HG02840 (cell line): ENCODE results near the gene ZC3H13.
"Not testable (repeated sequence)": the region's sequence is repeated elsewhere in the genome, so short reads cannot be mapped to it uniquely, and the experiment has no call there.

Experiments used
- ATAC-seq: cut with Tn5 transposase; IDR thresholded peaks from one replicate; pipeline ENCODE4 v1.9.1; 2021; ENCODE audit warnings: mild to moderate bottlenecking, moderate library complexity, moderate number of reproducible peaks; ENCODE audit not compliant: unreplicated experiment, low FRiP score

ZC3H13 gene

DNA sequence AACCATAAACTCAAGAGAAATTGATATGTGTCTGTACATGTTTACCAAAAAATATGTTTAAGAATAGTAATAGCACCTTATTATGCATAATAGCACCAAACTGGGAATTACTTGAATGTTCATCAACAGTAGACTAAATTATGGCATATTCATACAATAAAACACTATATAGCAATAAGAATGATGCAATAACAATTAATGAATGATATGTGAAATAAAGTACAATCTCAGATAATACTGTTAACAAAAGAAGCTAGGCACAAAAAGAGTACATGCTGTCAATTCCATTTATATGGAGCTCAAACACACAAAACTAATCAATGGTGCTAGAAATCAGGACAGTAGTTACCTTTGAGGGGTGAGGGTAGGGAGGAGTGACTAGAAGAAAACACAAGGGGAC, 36.3 kb downstream of the ZC3H13 start:
- ATAC-seq: no peak

DNA sequence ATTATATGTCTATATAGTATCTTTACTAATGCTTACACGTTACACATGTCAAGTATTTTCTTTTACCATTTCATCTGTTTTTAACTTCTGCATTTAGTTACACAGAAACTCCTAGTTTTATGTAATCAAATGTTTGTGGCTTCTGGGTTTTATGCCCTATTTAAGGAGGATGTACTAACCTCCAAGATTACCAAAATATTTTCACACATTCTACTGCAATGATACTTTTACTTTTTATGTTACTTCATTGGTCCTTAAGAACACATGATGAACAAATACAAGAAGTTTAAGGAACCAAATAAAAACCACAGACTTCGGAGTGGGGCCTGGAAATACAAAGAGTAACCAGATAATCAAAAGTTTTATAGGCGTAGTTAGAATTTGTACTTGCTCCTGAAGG, 37.2 kb downstream of the ZC3H13 start:
- ATAC-seq: no peak

DNA sequence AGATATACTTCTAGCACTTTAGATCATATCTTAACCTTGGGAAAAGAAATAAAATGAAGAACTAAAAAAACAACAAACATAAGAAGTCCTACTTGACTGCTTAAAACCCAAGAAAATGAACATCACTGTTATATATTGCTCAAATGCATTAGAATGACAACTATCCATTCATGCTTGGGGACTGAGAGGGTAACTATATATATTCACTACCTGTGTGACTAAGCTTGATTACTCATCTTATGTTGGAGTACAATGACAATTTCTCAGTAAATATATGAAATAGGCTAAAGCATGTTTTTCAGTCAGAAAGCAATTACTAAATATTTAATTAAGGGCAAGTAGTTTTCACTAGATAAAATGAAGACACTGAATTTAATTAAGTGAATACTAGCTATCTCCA, 40.1 kb downstream of the ZC3H13 start:
- no peak for ATAC-seq

DNA sequence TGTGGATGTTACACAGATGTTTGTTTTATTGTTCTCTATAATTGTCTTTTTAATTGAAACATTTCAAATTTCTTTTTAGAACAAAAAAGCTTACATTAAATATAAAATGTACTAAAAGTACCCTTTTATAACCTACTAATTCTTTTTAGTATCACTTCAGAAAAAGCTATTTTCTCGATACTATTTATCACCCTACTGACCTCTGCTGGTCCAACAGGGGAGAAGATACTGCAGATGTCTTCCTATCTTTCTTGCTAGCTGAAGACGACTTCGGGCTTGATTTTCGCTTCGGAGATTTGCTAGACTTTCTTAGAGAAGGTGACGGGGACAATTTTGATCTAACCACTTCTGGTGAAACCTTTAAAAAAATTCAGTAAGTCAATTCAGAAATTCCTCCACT, 42.4 kb downstream of the ZC3H13 start:
- no peak for ATAC-seq

DNA sequence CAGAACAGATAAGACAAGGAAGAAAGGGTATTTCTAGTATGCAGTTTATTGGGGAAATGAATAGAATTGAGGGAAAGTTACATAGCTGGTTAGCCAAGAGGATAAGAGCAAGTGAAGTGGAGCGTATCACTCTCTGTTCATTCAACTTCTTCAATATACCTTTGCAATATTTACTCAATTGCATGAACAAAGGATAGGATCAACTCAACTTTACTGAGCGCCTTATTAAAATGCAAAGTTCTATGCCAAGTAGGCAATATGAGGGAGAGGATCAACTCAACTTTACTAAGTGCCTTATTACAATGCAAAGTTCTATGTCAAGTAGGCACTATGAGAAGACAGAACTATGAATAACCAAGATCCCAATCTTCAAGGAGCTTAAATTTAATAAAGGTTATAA, 43.9 kb downstream of the ZC3H13 start:
- ATAC-seq: no peak

DNA sequence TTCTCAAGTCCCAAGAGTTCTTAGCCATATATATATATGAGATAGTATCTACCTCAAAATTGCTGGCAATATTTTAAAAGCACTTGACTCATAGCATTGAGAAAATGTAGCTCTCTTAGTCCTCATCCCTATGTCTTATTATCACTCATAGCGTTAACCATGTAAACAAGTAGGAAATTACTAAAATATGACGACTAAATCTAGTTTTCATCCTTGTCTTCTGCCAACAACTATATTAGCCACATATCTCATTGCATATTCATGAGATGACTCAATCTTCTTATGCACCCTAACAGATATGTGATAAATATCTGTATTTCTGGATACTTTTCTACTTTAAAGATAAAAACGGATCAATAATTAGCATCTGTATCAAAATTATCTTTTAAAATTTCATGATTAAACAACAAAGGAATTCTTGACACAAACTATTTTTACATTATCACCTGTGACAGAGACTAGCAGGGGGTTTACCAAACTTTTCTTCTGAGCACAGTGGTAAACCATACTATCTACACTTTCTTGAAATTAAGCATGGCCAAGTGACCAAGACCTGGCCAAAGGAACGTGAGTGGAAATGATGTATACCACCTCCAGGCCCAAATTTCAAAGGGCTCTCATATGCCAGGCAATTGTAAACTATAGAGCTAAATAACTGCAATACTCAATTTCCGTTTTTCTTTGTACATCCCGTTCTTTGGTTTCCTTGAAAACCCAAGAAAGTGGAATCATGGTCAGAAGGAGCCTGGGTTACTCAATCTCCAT, 45.7 kb downstream of the ZC3H13 start:
- no peak for ATAC-seq

DNA sequence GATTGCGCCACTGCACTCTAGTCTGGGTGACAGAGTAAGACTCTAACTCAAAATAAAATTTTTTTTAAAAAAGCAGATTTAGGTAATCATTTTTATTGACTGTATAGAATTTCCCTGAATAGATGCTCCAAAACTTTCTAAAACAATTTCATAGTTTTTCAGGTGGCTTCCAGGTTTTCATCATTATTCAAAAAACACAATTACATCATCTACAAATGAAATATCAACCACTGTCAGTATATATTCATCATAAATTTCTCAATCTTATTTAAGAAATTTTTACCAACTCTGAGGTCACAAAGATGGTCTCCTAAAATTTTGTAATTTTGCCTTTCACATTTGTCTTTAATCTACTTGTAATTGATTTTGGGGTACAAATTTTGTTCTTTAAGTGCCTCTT, 48.1 kb downstream of the ZC3H13 start:
- ATAC-seq: no peak

DNA sequence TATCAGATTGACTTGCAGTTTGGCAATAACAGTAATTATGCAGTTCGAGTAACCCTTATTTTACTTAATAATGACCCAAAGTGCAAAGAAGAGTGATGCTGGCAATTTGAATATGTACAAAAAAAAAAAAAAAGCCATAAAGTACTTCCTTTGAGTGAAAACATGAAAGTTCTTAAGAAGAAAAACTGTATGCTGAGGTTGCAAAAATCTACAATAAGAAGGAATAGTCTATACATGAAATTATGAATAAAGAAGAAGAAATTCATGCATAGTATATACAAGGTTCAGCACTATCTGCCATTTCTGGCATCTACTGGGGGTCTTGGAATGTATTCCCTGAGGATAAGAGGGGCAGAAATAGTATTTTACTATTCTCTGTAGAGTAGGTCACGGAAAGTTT, 55.9 kb downstream of the ZC3H13 start:
- ATAC-seq: no peak

DNA sequence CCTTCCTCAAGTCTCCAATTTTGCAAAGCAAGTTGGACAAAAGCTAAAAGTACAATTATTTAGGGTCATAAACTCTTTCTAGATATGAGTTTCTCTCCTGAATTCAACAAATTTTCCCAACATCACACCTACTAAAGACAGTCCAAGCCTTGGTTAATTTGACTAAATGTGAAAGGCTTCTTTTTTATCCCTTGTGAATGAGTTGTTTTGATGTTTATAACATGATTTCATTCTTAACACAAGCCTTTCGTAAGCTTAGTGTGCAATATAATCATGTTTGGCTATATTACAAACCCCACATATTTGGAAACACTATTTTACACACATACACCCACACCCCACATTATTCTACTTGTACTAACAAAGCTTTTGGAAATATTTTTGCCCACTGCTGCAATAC, 57.3 kb downstream of the ZC3H13 start:
- ATAC-seq: no peak

DNA sequence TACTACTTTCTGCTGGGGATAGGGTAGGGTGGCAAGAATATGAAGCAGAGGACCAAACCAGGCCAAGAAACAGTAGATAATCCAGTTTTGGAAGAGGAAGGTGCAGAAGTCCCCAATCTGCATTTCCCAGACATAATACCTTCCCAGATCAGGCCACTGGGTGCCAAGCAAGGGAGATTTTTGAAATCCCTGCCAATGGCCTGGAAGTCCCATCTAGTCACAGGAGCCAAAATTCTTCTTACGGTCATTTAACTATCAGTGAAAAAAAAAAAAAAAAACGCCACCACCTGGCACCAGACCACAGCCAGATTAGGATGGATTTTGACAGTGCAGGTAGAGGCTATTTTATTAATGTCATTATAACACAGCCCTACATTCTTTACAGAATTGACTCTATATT, 57.8 kb downstream of the ZC3H13 start:
- ATAC-seq: no peak

DNA sequence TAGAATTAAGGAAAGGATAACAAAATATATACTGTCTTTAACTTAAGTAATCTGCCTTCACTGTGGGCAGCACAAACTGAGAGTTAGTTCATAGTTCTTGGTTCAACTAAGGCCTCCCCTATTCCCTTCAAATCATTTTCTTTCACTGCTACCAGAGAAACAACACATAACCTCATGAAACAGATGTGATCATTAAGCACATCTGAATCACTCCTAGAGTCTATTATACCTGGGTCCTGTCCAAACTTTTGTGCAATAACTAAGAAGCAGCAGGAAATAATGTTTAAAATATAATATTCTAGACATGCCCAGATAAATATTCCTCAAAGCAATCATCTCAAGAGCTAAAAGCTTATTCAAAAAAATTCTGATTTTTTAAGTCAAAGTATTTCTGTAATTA, 62.9 kb downstream of the ZC3H13 start:
- ATAC-seq: no peak

DNA sequence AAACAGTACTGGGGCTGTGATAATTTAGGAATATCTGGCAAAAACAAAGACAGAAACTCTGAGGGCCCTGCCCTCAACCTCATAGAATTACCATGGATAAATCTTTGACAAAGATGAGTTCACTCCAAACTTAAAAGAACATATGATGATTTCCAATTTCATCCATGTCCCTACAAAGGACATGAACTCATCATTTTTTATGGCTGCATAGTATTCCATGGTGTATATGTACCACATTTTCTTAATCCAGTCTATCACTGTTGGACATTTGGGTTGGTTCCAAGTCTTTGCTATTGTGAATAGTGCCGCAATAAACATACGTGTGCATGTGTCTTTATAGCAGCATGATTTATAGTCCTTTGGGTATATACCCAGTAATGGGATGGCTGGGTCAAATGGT, 71.4 kb downstream of the ZC3H13 start:
- not testable (repeated sequence) for ATAC-seq

DNA sequence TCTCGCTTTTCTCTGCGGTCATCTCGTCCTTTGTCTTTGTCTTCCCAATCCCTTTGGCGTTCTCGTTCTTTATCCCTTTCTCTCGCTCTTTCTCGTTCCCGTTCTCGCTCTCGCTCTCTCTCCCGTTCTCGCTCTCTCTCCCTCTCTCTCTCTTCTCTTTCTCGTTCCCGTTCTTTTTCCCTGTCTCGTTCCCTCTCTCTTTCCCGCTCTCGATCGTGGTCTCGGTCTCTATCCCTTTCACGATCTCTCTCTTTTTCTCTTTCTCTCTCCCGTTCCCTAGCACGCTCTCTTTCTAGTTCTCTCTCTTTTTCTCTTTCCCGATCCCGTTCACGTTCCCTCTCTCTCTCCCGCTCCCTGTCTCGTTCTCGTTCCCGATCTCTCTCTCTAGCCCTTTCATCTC, 77.2 kb downstream of the ZC3H13 start:
- ATAC-seq: no peak

DNA sequence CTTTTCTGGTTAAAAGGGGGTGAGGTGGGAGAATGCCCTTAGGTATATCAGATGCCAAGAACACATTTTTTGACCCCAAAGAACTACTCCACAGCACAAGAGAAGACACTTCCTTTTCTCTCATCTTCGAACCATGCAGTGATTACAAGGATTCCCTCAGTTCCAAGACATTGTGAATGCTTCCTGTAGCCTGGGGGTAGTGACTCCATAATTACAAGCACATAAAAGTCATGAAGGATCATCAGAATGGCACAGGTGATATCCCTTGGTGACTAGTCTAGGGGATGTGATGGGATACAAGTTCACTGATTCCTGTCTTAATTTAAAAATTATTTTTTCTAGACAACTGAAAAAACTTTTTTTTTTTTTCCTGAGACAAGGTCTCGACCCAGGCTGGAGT, 78.0 kb downstream of the ZC3H13 start:
- ATAC-seq: no peak

DNA sequence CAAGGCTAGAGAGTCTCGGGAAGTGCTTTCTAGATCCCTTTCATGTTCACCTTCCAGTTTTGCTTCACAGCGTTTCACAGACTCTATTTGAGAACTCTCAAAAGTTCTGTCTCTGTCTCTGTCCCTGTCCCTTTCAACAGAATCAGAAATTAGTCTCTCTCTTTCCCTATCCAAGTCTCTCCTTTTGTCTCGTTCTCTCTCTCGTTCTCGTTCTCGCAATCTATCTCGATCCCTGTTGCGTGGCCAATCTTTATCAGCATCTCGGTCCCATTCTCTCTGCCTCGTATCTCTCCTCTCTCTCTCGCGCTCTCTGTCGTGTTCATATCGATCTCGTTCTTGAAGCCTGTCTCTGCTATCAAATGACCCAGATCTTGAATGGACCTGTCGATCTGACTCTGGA, 85.0 kb downstream of the ZC3H13 start:
- ATAC-seq: no peak

DNA sequence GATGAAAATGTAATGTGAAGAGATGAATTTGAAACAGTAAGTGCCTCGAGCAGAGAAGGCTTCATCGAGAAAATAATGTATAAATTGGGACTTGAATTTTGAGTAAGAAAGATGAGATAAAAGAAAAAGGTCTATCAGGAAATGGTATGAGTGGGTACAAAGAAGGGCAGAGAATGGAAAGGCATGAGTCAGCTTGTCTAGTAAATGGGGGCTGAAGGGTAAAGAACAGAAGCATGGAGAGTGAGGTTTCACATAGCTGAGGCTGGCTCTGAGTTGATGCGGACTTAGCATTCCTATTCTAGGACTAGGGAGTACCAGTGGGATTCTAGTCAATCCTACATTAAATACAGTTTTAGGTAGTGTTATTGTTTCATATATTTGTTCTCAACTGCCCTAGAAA, 85.8 kb downstream of the ZC3H13 start:
- ATAC-seq: no peak

DNA sequence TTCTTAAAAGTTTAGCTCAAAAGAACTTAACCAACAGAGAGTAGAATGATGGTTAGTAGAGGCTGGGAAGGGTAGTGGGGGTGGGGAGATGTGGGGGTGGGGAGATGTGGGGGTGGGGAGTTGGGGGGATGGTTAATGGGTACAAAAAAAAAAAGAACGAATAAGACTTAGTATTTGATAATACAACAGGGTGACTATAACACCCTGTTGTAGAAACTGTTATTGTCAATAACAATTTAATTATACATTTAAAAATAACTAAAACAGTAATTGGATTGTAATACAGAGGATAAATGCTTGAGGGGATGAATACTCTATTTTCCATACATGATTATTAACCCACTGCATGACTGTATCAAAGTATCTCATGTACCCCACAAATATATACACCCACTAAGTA, 91.1 kb downstream of the ZC3H13 start:
- no peak for ATAC-seq

DNA sequence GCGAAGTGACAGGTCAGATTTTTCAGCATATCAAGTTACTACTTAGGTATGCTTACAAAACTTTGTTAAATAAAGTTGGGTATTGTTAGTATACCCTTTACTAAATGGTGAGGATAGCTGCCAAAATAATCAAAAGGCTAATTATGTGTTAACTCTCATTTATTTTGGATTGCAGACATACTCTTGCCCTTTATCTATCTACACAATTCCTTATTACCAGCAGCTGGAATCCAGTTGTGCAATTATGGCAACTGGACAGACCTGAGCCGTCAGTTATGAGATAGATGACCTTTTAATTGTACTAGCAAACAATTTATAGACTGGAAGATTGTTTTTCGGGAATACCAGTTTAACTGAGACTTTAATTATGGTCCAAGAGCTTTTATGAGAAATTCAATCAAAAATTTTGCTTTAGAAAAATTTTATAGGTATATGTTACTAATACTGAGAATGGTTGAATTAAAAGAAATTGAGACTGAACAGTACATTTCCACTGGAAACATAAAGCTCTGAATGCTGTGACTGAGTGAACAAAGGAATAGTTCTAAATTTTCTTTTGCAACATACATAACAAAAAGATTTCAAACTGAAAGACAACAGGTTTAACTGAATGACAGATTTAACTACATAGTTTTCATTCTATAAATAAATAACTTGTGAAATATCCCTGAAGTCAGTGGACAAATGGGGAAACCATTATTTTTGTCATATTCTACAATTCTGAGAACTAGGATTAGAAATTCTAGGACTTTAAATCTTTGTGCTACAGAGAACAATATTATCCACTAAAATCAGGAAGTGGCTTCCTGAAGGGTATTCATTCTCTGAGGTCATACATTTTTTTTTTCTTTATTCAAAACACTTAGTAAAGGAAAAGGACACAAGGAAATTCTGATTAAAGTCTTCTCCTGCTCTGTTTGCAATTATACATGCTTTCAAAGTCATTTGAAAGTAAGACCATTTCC, 97.4 kb downstream of the ZC3H13 start:
- ATAC-seq: no peak

DNA sequence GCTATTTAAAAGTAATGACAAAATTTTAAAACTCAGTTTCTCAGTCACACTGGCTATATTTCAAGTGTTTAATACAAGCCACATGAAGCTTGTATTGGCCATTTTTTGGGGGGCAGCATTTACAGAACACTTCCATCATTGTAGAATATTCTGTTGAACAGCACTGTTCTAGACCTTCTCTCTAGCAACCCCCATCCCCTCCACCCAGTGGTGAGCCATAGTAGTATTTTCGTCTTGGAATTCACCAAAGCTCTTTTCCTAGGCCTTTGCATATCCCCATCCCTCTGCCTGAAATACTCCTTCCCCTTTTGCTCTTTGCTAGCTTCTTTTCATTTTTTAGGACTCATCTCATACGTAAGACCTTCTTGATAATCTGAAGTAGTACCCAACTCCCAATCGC, 99.5 kb downstream of the ZC3H13 start:
- ATAC-seq: no peak

DNA sequence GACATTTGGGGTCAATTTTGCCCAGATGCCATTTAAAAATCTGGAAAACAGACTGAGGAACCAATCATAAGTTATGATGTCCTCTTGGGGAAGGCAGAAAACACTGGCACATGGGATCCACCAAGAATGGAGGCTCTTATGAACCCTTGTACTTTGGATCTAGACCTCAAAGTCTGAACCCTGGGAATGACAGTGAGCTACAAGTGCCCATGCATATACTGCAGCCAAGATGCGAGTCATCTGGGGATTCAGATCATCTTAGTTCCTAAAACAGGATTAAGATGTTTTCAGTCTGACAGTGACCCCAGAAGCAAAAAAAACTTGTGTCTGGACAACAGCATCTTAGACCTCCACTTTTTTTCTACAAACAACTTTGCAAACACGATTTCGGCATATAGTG, 100.8 kb downstream of the ZC3H13 start:
- no peak for ATAC-seq

DNA sequence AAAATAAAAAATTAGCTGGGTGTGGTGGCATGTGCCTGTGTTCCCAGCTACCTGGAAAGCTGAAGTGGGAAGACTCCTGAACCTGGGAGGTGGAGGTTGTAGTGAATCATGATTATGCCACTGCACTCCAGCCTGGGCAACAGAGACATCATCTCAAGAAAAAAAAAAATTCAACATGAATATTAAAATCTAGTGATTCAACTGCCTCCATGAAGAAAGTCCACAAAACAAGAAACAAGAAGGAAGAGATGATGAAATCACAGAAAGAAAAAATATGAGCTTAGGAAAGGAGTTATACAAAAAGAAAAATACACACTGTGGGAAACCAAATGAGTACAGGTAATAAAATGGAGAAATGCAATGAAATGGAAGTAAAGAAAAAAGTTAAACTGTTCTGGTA, 101.4 kb downstream of the ZC3H13 start:
- no peak for ATAC-seq
